Measurements from ENCODE around the gene POU4F3.

DNA sequence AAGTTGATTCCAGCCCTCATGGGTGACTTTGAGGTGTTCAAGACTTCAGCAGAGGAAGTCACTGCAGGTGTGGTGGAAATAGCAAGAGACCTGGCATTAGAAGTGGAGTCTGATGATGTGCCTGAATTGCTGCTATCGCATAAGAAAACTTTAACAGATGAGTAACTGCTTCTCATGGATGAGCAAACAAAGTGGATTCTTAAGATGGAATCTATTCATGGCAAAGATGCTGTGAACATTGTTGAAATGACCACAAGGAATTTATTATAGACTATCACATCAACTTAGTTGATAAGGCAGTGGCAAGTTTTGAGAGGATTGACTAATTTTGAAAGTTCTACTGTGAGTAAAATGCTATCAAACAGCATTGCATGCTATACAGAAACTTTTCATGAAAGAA is 17.1 kb upstream of the POU4F3 start:
- TF ChIP-seq POLR2A (IDR thresholded peaks at IDR 0.05; ENCODE audit: low read depth, low read length) (no peak), TAF1 (IDR thresholded peaks at IDR 0.05; ENCODE audit: low read depth, low read length) (no peak), PAX5 (IDR thresholded peaks at IDR 0.05; ENCODE audit: insufficient read depth, low read length, severe bottlenecking) (no peak), POLR2AphosphoS5 (IDR thresholded peaks at IDR 0.05; ENCODE audit: low read depth, low read length) (no peak), SPI1 (IDR thresholded peaks at IDR 0.05; ENCODE audit: low read depth, low read length) (no peak)

All from GM12891 (cell line).